Measurements from ENCODE around the gene ABCA13. TPM values are rescaled to one million over a fixed set of nuclear protein-coding genes. Genes with fewer than 3 reads are reported as not detected.

Gene ABCA13
- total RNA-seq, 1 donor from 2014 or later = 0.34 TPM

DNA sequence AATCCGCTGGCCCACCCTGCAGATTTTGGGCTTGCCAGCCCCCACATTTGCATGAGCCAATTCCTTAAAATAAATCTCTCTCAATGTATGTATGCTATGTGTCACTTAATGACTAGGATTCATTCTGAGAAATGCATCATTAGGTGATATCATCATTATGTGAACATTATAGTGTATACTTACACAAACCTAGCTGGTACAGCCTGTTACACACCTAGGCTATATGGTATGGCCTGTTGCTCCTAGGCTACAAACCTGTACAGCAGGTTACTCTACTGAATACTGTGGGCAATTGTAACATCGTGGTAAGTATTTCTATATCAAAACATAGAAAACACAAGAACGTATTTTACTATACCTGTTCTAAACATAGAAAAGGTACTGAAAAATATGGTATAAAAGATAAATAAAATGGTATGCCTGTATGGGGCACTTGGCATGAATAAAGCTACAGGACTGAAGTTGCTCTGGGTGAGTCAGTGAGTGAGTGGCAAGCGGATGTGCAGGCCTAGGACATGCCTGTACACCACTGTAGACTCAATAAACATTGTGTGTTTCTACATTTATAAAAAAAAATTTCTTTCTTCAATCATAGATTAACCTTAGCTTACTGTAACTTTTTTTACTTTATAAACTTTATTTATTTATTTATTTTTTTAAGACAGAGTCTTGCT is 135.9 kb downstream of the ABCA13 start:
- H3K9ac ChIP-seq (ENCODE audit: low read length) = no peak overlapping the region
- no peak overlapping the region for H3K4me3 Mint-ChIP-seq (ENCODE audit: unreplicated experiment)
- no peak for TF ChIP-seq EZH2 (IDR thresholded peaks at IDR 0.05; ENCODE audit: insufficient read depth, low read length)
- TF ChIP-seq, protein P1, sequence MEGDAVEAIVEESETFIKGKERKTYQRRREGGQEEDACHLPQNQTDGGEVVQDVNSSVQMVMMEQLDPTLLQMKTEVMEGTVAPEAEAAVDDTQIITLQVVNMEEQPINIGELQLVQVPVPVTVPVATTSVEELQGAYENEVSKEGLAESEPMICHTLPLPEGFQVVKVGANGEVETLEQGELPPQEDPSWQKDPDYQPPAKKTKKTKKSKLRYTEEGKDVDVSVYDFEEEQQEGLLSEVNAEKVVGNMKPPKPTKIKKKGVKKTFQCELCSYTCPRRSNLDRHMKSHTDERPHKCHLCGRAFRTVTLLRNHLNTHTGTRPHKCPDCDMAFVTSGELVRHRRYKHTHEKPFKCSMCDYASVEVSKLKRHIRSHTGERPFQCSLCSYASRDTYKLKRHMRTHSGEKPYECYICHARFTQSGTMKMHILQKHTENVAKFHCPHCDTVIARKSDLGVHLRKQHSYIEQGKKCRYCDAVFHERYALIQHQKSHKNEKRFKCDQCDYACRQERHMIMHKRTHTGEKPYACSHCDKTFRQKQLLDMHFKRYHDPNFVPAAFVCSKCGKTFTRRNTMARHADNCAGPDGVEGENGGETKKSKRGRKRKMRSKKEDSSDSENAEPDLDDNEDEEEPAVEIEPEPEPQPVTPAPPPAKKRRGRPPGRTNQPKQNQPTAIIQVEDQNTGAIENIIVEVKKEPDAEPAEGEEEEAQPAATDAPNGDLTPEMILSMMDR (IDR thresholded peaks at IDR 0.05; ENCODE audit: insufficient read depth, low read depth, low read length) = no peak
- no peaks in the 10 kb centered on the region for H3K4me1 ChIP-seq (ENCODE audit: insufficient read depth, low read length)
- no peaks in the 10 kb centered on the region for H3K79me2 ChIP-seq (ENCODE audit: insufficient read depth, low read length)
- no peak overlapping the region for H3K27ac Mint-ChIP-seq (ENCODE audit: unreplicated experiment)
- no peaks in the 10 kb centered on the region for H3K4me1 Mint-ChIP-seq (ENCODE audit: low read depth, unreplicated experiment)
- no peaks in the 10 kb centered on the region for H3K27me3 Mint-ChIP-seq (ENCODE audit: low read depth, unreplicated experiment)
- no peak for DNase-seq (ENCODE audit: low read depth)
- no peaks in the 10 kb centered on the region for H3K36me3 Mint-ChIP-seq (ENCODE audit: low read depth, unreplicated experiment)
- no peaks in the 10 kb centered on the region for H3K9me3 Mint-ChIP-seq (ENCODE audit: unreplicated experiment)
- H4K20me1 ChIP-seq (ENCODE audit: insufficient read depth, low read length) = no peaks in the 10 kb centered on the region
- no peak overlapping the region for H3K4me2 ChIP-seq (ENCODE audit: low read length)
- H3K36me3 ChIP-seq (ENCODE audit: insufficient read depth, low read length) = no peaks in the 10 kb centered on the region
- no peaks in the 10 kb centered on the region for H3K9me3 ChIP-seq (ENCODE audit: insufficient read depth, low read depth, low read length)
- no peaks in the 10 kb centered on the region for H3K27me3 ChIP-seq (ENCODE audit: insufficient read depth, low read length)
- no peak for FAIRE-seq
- H3K4me3 ChIP-seq (ENCODE audit: insufficient read depth, low read depth, low read length) = no peak overlapping the region
- no peak overlapping the region for H2AFZ ChIP-seq (ENCODE audit: low read depth, low read length)
- H3K27ac ChIP-seq (ENCODE audit: low read depth, low read length) = no peak overlapping the region

DNA sequence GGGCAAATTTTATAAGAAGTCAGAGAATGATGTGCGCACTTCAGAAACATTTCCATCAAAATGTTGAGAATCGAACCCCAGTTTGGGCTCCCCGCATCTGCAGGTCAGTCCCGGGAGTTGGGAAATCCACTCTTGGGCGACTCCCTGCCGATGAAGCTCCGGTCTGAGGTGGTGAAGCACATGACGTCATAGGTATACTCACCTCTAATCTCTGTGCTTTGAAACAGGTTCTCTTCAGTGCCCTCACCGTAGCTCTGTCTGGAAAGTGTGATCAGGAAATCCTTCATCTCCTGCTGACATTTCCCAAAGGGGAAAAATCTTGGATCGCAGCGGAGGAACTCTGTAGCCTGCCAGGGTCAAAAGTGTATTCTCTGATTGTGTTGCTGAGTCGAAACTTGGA is 138.5 kb downstream of the ABCA13 start:
- H2AFZ ChIP-seq (ENCODE audit: low read depth, low read length) = no peak overlapping the region
- no peaks in the 10 kb centered on the region for H3K79me2 ChIP-seq (ENCODE audit: insufficient read depth, low read length)
- no peak overlapping the region for H3K27ac ChIP-seq (ENCODE audit: low read depth, low read length)
- no peaks in the 10 kb centered on the region for H3K36me3 Mint-ChIP-seq (ENCODE audit: low read depth, unreplicated experiment)
- no peak overlapping the region for H3K4me2 ChIP-seq (ENCODE audit: low read length)
- H3K4me3 ChIP-seq (ENCODE audit: insufficient read depth, low read depth, low read length) = no peak overlapping the region
- H3K9me3 Mint-ChIP-seq (ENCODE audit: unreplicated experiment) = no peaks in the 10 kb centered on the region
- no peak overlapping the region for H3K27ac Mint-ChIP-seq (ENCODE audit: unreplicated experiment)
- DNase-seq (ENCODE audit: low read depth) (no peak), FAIRE-seq (no peak)
- H3K4me3 Mint-ChIP-seq (ENCODE audit: unreplicated experiment) = no peak overlapping the region
- TF ChIP-seq, protein P1 (IDR thresholded peaks at IDR 0.05; ENCODE audit: insufficient read depth, low read depth, low read length) = no peak
- TF ChIP-seq EZH2 (IDR thresholded peaks at IDR 0.05; ENCODE audit: insufficient read depth, low read length) = no peak
- no peaks in the 10 kb centered on the region for H4K20me1 ChIP-seq (ENCODE audit: insufficient read depth, low read length)
- no peaks in the 10 kb centered on the region for H3K27me3 ChIP-seq (ENCODE audit: insufficient read depth, low read length)
- H3K9ac ChIP-seq (ENCODE audit: low read length) = no peak overlapping the region
- no peaks in the 10 kb centered on the region for H3K27me3 Mint-ChIP-seq (ENCODE audit: low read depth, unreplicated experiment)
- H3K4me1 ChIP-seq (ENCODE audit: insufficient read depth, low read length) = no peaks in the 10 kb centered on the region
- no peaks in the 10 kb centered on the region for H3K9me3 ChIP-seq (ENCODE audit: insufficient read depth, low read depth, low read length)
- no peaks in the 10 kb centered on the region for H3K36me3 ChIP-seq (ENCODE audit: insufficient read depth, low read length)
- peaks cover 4% of the 10 kb centered on the region for H3K4me1 Mint-ChIP-seq (ENCODE audit: low read depth, unreplicated experiment)

DNA sequence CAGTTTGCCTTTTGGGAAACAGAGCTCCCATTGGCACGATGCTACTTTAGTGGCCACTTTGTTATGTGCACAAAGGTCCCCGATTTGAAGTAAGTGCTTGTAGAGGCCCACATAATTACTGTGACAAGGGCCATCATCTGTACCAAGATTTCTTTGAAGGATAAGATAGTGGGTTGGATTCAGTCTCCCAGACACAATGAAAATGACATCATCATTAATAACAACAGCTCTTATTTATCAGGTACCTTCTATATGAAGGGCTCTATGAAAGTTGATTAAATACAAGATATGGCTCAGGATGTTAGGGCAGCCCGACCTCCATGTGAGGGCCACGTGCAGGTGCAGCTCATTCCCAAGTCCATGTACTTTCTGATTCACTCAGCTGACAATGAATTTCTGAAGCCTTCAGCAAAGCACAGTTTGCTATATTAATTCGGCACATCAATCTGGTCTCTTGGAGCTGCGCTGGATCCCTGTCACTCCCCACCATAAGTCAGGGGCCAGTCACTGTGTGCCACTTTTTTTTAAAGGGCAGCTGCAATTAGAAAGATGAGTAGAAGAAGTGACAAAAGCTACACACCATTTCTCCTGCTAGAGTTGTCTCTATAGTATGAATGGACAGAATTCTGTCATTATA is 140.3 kb downstream of the ABCA13 start:
- Histone ChIP-seq H3K9me3 (ENCODE audit: insufficient read depth, low read depth, low read length) (no peaks in the 10 kb centered on the region), H3K4me1 (ENCODE audit: insufficient read depth, low read length) (no peaks in the 10 kb centered on the region), H3K9ac (ENCODE audit: low read length) (no peak overlapping the region), H3K79me2 (ENCODE audit: insufficient read depth, low read length) (no peaks in the 10 kb centered on the region), H3K4me2 (ENCODE audit: low read length) (no peak overlapping the region), H3K27me3 (ENCODE audit: insufficient read depth, low read length) (no peaks in the 10 kb centered on the region), H3K27ac (ENCODE audit: low read depth, low read length) (no peak overlapping the region), H3K4me3 (ENCODE audit: insufficient read depth, low read depth, low read length) (no peak overlapping the region), H2AFZ (ENCODE audit: low read depth, low read length) (no peak overlapping the region), H4K20me1 (ENCODE audit: insufficient read depth, low read length) (no peaks in the 10 kb centered on the region), H3K36me3 (ENCODE audit: insufficient read depth, low read length) (no peaks in the 10 kb centered on the region)
- H3K4me1 Mint-ChIP-seq (ENCODE audit: low read depth, unreplicated experiment) = peaks cover 4% of the 10 kb centered on the region
- no peak for DNase-seq (ENCODE audit: low read depth)
- FAIRE-seq = no peak
- H3K9me3 Mint-ChIP-seq (ENCODE audit: unreplicated experiment) = no peaks in the 10 kb centered on the region
- no peak for TF ChIP-seq EZH2 (IDR thresholded peaks at IDR 0.05; ENCODE audit: insufficient read depth, low read length)
- TF ChIP-seq, protein P1 (IDR thresholded peaks at IDR 0.05; ENCODE audit: insufficient read depth, low read depth, low read length) = no peak
- H3K36me3 Mint-ChIP-seq (ENCODE audit: low read depth, unreplicated experiment) = no peaks in the 10 kb centered on the region
- H3K4me3 Mint-ChIP-seq (ENCODE audit: unreplicated experiment) = no peak overlapping the region
- H3K27me3 Mint-ChIP-seq (ENCODE audit: low read depth, unreplicated experiment) = no peaks in the 10 kb centered on the region
- no peak overlapping the region for H3K27ac Mint-ChIP-seq (ENCODE audit: unreplicated experiment)
